ENCODE measurements around the gene ST3GAL6. TPM values are rescaled to one million over a fixed set of nuclear protein-coding genes. Genes with fewer than 3 reads are reported as not detected.
A peak's percentile ranks its signal among the peaks of the same experiment; 100 is the strongest.

Gene ST3GAL6
- total and polyA plus RNA-seq, 2 of the 13 experiments (the other 11 are each of a cell fraction or from before 2014, with no cell fraction given): 17.5 to 23.2 TPM

DNA sequence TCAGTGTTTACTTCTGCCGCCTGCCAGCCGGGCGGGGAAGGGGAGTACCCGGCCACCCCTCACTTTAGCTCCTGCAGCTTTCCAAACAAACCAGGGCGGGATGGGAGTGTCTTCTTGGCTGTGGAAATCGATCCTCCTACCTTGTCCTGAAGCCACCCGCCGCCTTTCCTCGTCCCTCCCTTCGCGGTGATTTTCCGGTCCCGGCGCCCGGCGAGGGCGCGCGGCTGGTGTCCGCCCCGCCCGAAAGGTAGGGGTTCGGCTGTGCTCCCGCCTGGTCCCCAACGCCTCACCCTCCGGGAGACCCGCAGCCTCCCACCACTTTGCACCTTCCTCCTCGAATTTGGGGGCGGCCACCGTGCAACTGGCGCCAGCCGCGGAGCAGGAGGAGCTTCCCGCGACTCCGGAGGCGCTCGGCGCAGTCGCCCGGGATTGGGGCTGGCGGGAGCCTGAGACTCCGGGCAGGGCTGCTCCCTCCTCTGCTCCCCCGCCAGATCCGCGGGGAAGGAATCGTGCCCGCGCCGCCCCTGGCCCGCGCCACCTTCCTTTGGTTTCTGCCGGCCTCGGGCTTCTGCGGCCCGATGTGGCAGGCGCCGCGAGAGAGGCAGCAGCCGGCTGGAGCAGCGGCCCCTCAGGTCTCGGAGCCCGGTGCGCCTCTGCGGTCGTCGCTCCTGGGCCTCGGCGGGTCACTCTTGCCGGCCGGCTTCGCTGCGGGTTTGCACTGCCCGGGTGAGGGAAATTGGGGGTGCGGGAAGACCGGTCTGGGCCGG lies 30.7 kb upstream of the ST3GAL6 start (continued):
- TF ChIP-seq, protein P1, sequence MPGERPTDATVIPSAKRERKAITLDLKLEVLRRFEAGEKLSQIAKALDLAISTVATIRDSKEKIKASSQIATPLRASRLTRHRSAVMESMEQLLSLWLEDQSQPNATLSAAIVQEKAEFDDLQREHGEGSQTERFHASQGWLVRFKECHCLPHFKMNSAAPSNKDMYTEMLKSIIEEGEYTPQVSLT (CRISPR knock-in tag; IDR thresholded peaks at IDR 0.05; ENCODE audit: borderline replicate concordance, low read depth): no peak
- TF ChIP-seq ZNF33A (CRISPR knock-in tag; IDR thresholded peaks at IDR 0.05; ENCODE audit: borderline replicate concordance) (no peak), KAT8 (CRISPR knock-in tag; IDR thresholded peaks at IDR 0.05) (peak; percentile 31), KDM5B (CRISPR knock-in tag; IDR thresholded peaks at IDR 0.05; ENCODE audit: borderline replicate concordance) (peak; percentile 81), SAFB2 (CRISPR knock-in tag; IDR thresholded peaks at IDR 0.05; ENCODE audit: borderline replicate concordance, low read depth) (no peak), ZNF451 (CRISPR knock-in tag; IDR thresholded peaks at IDR 0.05) (no peak), ZMYM4 (CRISPR knock-in tag; IDR thresholded peaks at IDR 0.05) (no peak), POLR2A (IDR thresholded peaks at IDR 0.05; ENCODE audit: insufficient read depth in 1 of 2, low read depth in 2 of 2, low read length in 2 of 2) (peak; percentile 62 to 70; a peak in 3 of 4 replicates), MAF1 (CRISPR knock-in tag; IDR thresholded peaks at IDR 0.05; ENCODE audit: borderline replicate concordance) (no peak), NCOA1 (CRISPR knock-in tag; IDR thresholded peaks at IDR 0.05) (no peak; the same call in 1 of the 2 replicates), RCOR2 (CRISPR knock-in tag; IDR thresholded peaks at IDR 0.05) (no peak), U2AF2 (IDR thresholded peaks at IDR 0.05; ENCODE audit: low read depth, low read length) (no peak), ISX (CRISPR knock-in tag; conservative IDR thresholded peaks at IDR 0.05) (no peak), ZFP36 (IDR thresholded peaks at IDR 0.05; ENCODE audit: borderline replicate concordance, low read depth, low read length, partially characterized antibody) (no peak), KLF15 (CRISPR knock-in tag; IDR thresholded peaks at IDR 0.05; ENCODE audit: borderline replicate concordance) (no peak), ZNF766 (CRISPR knock-in tag; IDR thresholded peaks at IDR 0.05; ENCODE audit: borderline replicate concordance) (no peak), HMG20B (CRISPR knock-in tag; conservative IDR thresholded peaks at IDR 0.05) (no peak), EEA1 (CRISPR knock-in tag; IDR thresholded peaks at IDR 0.05; ENCODE audit: borderline replicate concordance) (peak; percentile 5; the same call in 1 of the 2 replicates), SOX6 (IDR thresholded peaks at IDR 0.05) (no peak), SOX6 (CRISPR knock-in tag; IDR thresholded peaks at IDR 0.05) (peak; percentile 65)
- TF ChIP-seq, protein P2, sequence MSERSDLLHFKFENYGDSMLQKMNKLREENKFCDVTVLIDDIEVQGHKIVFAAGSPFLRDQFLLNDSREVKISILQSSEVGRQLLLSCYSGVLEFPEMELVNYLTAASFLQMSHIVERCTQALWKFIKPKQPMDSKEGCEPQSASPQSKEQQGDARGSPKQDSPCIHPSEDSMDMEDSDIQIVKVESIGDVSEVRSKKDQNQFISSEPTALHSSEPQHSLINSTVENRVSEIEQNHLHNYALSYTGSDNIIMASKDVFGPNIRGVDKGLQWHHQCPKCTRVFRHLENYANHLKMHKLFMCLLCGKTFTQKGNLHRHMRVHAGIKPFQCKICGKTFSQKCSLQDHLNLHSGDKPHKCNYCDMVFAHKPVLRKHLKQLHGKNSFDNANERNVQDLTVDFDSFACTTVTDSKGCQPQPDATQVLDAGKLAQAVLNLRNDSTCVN (CRISPR knock-in tag; IDR thresholded peaks at IDR 0.05; ENCODE audit: borderline replicate concordance): no peak
- TF ChIP-seq, protein P3, sequence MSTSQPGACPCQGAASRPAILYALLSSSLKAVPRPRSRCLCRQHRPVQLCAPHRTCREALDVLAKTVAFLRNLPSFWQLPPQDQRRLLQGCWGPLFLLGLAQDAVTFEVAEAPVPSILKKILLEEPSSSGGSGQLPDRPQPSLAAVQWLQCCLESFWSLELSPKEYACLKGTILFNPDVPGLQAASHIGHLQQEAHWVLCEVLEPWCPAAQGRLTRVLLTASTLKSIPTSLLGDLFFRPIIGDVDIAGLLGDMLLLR (CRISPR knock-in tag; IDR thresholded peaks at IDR 0.05): no peak; the same call in 1 of the 2 replicates
- TF ChIP-seq, protein P4, sequence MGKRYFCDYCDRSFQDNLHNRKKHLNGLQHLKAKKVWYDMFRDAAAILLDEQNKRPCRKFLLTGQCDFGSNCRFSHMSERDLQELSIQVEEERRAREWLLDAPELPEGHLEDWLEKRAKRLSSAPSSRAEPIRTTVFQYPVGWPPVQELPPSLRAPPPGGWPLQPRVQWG (CRISPR knock-in tag; IDR thresholded peaks at IDR 0.05; ENCODE audit: borderline replicate concordance, low read depth): no peak
- TF ChIP-seq, protein P5, sequence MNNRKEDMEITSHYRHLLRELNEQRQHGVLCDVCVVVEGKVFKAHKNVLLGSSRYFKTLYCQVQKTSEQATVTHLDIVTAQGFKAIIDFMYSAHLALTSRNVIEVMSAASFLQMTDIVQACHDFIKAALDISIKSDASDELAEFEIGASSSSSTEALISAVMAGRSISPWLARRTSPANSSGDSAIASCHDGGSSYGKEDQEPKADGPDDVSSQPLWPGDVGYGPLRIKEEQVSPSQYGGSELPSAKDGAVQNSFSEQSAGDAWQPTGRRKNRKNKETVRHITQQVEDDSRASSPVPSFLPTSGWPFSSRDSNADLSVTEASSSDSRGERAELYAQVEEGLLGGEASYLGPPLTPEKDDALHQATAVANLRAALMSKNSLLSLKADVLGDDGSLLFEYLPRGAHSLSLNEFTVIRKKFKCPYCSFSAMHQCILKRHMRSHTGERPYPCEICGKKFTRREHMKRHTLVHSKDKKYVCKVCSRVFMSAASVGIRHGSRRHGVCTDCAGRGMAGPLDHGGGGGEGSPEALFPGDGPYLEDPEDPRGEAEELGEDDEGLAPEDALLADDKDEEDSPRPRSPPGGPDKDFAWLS (CRISPR knock-in tag; IDR thresholded peaks at IDR 0.05; ENCODE audit: borderline replicate concordance): no peak
- TF ChIP-seq, protein P6, sequence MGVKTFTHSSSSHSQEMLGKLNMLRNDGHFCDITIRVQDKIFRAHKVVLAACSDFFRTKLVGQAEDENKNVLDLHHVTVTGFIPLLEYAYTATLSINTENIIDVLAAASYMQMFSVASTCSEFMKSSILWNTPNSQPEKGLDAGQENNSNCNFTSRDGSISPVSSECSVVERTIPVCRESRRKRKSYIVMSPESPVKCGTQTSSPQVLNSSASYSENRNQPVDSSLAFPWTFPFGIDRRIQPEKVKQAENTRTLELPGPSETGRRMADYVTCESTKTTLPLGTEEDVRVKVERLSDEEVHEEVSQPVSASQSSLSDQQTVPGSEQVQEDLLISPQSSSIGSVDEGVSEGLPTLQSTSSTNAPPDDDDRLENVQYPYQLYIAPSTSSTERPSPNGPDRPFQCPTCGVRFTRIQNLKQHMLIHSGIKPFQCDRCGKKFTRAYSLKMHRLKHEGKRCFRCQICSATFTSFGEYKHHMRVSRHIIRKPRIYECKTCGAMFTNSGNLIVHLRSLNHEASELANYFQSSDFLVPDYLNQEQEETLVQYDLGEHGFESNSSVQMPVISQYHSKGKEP (CRISPR knock-in tag; IDR thresholded peaks at IDR 0.05): no peak
